HCT116 (cell line): Measurements from ENCODE around the gene DRAM1. TPM values are rescaled to one million over a fixed set of nuclear protein-coding genes. Genes with fewer than 3 reads are reported as not detected.

Experiments used
- ATAC-seq: fragments of 200-7000 bp; cut with Tn5 transposase; 2 replicates; pipeline ENCODE4 v1.9.1; 2020; ENCODE audit warnings: mild to moderate bottlenecking, moderate library complexity
- BruUV-seq: library from RNA; stranded (reverse); fragments of 400-500 nt; replicated peaks from 2 replicates; lab custom pipeline; 2021; lab: Mats Ljungman, UMichigan
- CTCF ChIA-PET: fragments of 300-600 bp; sonication (Branson Sonifier 250); formaldehyde crosslinking; loops from one replicate; lab custom pipeline; 2021; ENCODE audit warnings: antibody characterized with exemption; lab: Charles Lee
- POLR2A ChIA-PET: fragments of 300-600, 350-600 bp; sonication (Branson Sonifier 250); formaldehyde crosslinking; loops from one replicate; lab custom pipeline; 2021; ENCODE audit warnings: antibody characterized with exemption; lab: Charles Lee
- RAD21 ChIA-PET, 2 experiments: fragments of 300-600 bp; sonication (Branson Sonifier 250); formaldehyde crosslinking; loops; one replicate each; lab custom pipeline; 2023; ENCODE audit warnings: low total read pairs in 2 of 2; ENCODE audit not compliant: uncharacterized antibody in 2 of 2, unreplicated experiment in 2 of 2, low non-redundant PET in 1 of 2; lab: Charles Lee
- DNase-seq: peaks from one replicate; pipeline ENCODE4 v3.0.0-alpha.2; 2010; ENCODE audit warnings: low read depth, low spot score
- H2AFZ ChIP-seq: fragments of 200-600 bp; shearing (Covaris generic), sonication (generic); 2 replicates; pipeline ENCODE4 v1.6.1; 2017; ENCODE audit warnings: low read depth, mixed run types, mixed read lengths, antibody characterized with exemption, low read length; ENCODE audit not compliant: poor library complexity, severe bottlenecking
- H3K27ac ChIP-seq: 2 replicates; pipeline ENCODE4 v1.5.1; 2012; ENCODE audit warnings: low read depth, low read length
- H3K27me3 ChIP-seq: fragments of 200-600 bp; sonication (generic); 2 replicates; pipeline ENCODE4 v1.6.1; 2016; ENCODE audit warnings: mixed run types, low read length, mixed read lengths; ENCODE audit not compliant: insufficient read depth
- H3K36me3 ChIP-seq, 2 experiments: fragments of 200-500 bp in 1 of 2; fragments of 200-600 bp in 1 of 2; sonication (Bioruptor generic) in 1 of 2; sonication (generic) in 1 of 2; 2 replicates each; pipeline versions ENCODE4 v1.5.1 to v1.6.1; 2014 to 2016; ENCODE audit warnings: low read length in 2 of 2, inconsistent platforms in 1 of 2, mixed read lengths in 1 of 2, mixed run types in 1 of 2; ENCODE audit not compliant: insufficient read depth in 2 of 2, control insufficient read depth in 1 of 2
- H3K4me1 ChIP-seq, 2 experiments: fragments of 200-600 bp in 1 of 2; sonication (generic) in 1 of 2; 2 replicates each; pipeline versions ENCODE4 v1.5.1 to v1.6.1; 2012 to 2017; ENCODE audit warnings: low read length in 2 of 2, inconsistent platforms in 1 of 2, mild to moderate bottlenecking in 1 of 2, mixed read lengths in 1 of 2, mixed run types in 1 of 2, moderate library complexity in 1 of 2; ENCODE audit not compliant: insufficient read depth in 2 of 2, control insufficient read depth in 1 of 2
- H3K4me2 ChIP-seq: fragments of 200-600 bp; sonication (generic); 2 replicates; pipeline ENCODE4 v1.6.1; 2017; ENCODE audit warnings: mixed run types, low read length, mixed read lengths
- H3K4me3 ChIP-seq, 2 experiments: fragments of 200-600 bp in 1 of 2; sonication (generic) in 1 of 2; replicated peaks in 1 of 2; 2 replicates each; pipeline ENCODE4 v1.5.1; 2011 to 2016; ENCODE audit warnings: low read length in 2 of 2, control low read depth in 1 of 2, low read depth in 1 of 2, mild to moderate bottlenecking in 1 of 2, mixed read lengths in 1 of 2, mixed run types in 1 of 2
- H3K79me2 ChIP-seq: fragments of 200-600 bp; sonication (generic); 2 replicates; pipeline ENCODE4 v1.6.1; 2017; ENCODE audit warnings: mild to moderate bottlenecking, mixed run types, low read length, moderate library complexity, mixed read lengths; ENCODE audit not compliant: insufficient read depth
- H3K9ac ChIP-seq: fragments of 200-600 bp; sonication (generic); 2 replicates; pipeline ENCODE4 v1.6.1; 2016; ENCODE audit warnings: low read length, mixed read lengths
- H3K9me2 ChIP-seq: fragments of 200-600 bp; sonication (generic), shearing (Covaris generic); 2 replicates; pipeline ENCODE4 v1.6.1; 2017; ENCODE audit warnings: mixed run types, mild to moderate bottlenecking, moderate library complexity; ENCODE audit not compliant: insufficient read depth
- H3K9me3 ChIP-seq, 2 experiments: fragments of 200-500 bp in 1 of 2; fragments of 200-600 bp in 1 of 2; sonication (Bioruptor generic) in 1 of 2; sonication (generic) in 1 of 2; 2 replicates each; pipeline ENCODE4 v1.6.1; 2014 to 2017; ENCODE audit warnings: low read length in 2 of 2, mixed read lengths in 2 of 2, inconsistent platforms in 1 of 2, low read depth in 1 of 2, mild to moderate bottlenecking in 1 of 2, mixed run types in 1 of 2, moderate library complexity in 1 of 2; ENCODE audit not compliant: control insufficient read depth in 1 of 2, insufficient read depth in 1 of 2
- H4K20me1 ChIP-seq: fragments of 200-600 bp; sonication (generic), shearing (Covaris generic); 2 replicates; pipeline ENCODE4 v1.6.1; 2017; ENCODE audit warnings: mixed run types, mild to moderate bottlenecking, moderate library complexity; ENCODE audit not compliant: insufficient read depth
- CTCF ChIP-seq, 3 experiments: fragments of 200-600 bp in 1 of 3; sonication (generic) in 1 of 3; IDR thresholded peaks in 2 of 3; conservative IDR thresholded peaks in 1 of 3; 2 replicates each; pipeline ENCODE4 v1.5.1; 2012 to 2017; ENCODE audit warnings: low read depth in 2 of 3, low read length in 2 of 3, antibody characterized with exemption in 1 of 3, borderline replicate concordance in 1 of 3, control low read depth in 1 of 3, mild to moderate bottlenecking in 1 of 3, mixed read lengths in 1 of 3, mixed run types in 1 of 3, moderate library complexity in 1 of 3; ENCODE audit not compliant: insufficient read depth in 1 of 3
- EGR1 ChIP-seq: IDR thresholded peaks from 2 replicates; pipeline ENCODE4 v1.6.1; 2012; ENCODE audit warnings: low read depth
- EZH2 ChIP-seq: fragments of 200-600 bp; sonication (generic); IDR thresholded peaks from 2 replicates; pipeline ENCODE4 v1.6.1; 2017; ENCODE audit warnings: antibody characterized with exemption, mixed run types
- FOSL1 ChIP-seq: IDR thresholded peaks from 2 replicates; pipeline ENCODE4 v1.6.1; 2012; ENCODE audit warnings: low read depth
- POLR2A ChIP-seq: IDR thresholded peaks from 2 replicates; pipeline ENCODE4 v1.7.0; 2011; ENCODE audit warnings: borderline replicate concordance; ENCODE audit not compliant: insufficient read depth, insufficient read length; ENCODE audit errors: extremely low read depth
- RAD21 ChIP-seq: IDR thresholded peaks from 2 replicates; pipeline ENCODE4 v1.6.1; 2012; ENCODE audit warnings: low read depth, mild to moderate bottlenecking
- SP1 ChIP-seq: IDR thresholded peaks from 2 replicates; pipeline ENCODE4 v1.6.1; 2012; ENCODE audit warnings: low read depth
- YY1 ChIP-seq: IDR thresholded peaks from 2 replicates; pipeline ENCODE4 v1.6.1; 2011; ENCODE audit warnings: low read length, low read depth, moderate library complexity, mild to moderate bottlenecking; ENCODE audit not compliant: insufficient replicate concordance; ENCODE audit errors: extremely low read depth
- ZFX ChIP-seq: fragments of 450-650 bp; IDR thresholded peaks from 2 replicates; pipeline ENCODE4 v1.6.1; 2017
- ZNF274 ChIP-seq: fragments of 200-500 bp; sonication (Bioruptor generic); IDR thresholded peaks from 2 replicates; pipeline ENCODE4 v1.6.1; 2014; ENCODE audit warnings: mild to moderate bottlenecking, low read depth, low read length, inconsistent platforms
- intact Hi-C: fragments of 100-400 bp; cut with micrococcal nuclease; formaldehyde crosslinking; loops from 2 replicates; pipeline ENCODE4 v1.10.0; 2022
- total RNA-seq: library from RNA; stranded (reverse); gene quantifications from one replicate; pipeline ENCODE4 v1.2.1, GENCODE V29; 2021; ENCODE audit not compliant: unreplicated experiment
- TF ChIP-seq, protein P1 (sequence below): IDR thresholded peaks from 2 replicates; pipeline ENCODE4 v1.6.1; 2012

The DRAM1 gene
- total RNA-seq, 1 experiment from 2014 or later, result 20.3 TPM

DNA sequence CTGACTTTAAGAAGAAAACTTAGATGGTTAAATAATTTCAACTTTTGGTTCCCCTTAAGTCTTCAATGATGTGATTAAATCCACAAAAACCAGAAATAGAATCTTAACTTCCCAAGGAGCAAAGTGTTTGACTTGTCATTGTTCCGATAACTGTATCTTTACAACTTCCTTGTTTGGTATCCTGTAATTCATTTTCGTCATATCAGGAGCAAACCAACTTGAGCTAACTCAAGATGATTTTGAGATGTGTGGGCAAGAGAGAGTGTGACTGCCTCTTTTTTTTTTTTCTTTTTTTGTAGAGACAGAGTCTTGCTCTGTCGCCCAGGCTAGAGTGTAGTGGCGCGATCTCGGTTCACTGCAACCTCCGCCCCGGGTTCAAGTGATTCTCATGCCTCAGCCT lies 25.3 kb downstream of the DRAM1 start (continued):
- no peak for TF ChIP-seq SP1

- H3K4me1 ChIP-seq, result peaks cover 5 to 10% of the 10 kb centered on the region in 2 experiments; a peak in 3 of 4 replicates
- POLR2A ChIA-PET, result no interaction called here
- H3K4me3 ChIP-seq, result no peak overlapping the region
- no peak for ATAC-seq
- DNase-seq, result no peak
- RAD21 ChIA-PET, result no interaction called here
- H3K27me3 ChIP-seq, result no peaks in the 10 kb centered on the region
- H4K20me1 ChIP-seq, result no peaks in the 10 kb centered on the region
- H3K79me2 ChIP-seq, result no peaks in the 10 kb centered on the region
- no peak overlapping the region for H3K4me2 ChIP-seq
- H3K9ac ChIP-seq, result no peak overlapping the region
- H3K27ac ChIP-seq, result no peak overlapping the region
- no peaks in the 10 kb centered on the region for H3K9me3 ChIP-seq
- BruUV-seq, result no TSS peak
- intact Hi-C loops, result no loop called here
- no peaks in the 10 kb centered on the region for H3K9me2 ChIP-seq
- H3K36me3 ChIP-seq, result no peaks in the 10 kb centered on the region
- TF ChIP-seq SP1 (no peak), YY1 (no peak), FOSL1 (no peak), ZNF274 (no peak), RAD21 (no peak), CTCF (IDR thresholded peaks at IDR 0.05 in 2 of 3, conservative IDR thresholded peaks at IDR 0.05 in 1 of 3; ENCODE audit: borderline replicate concordance in 1 of 3, insufficient read depth in 1 of 3, low read depth in 2 of 3, low read length in 2 of 3) (no peak), POLR2A (no peak), EZH2 (no peak), ZFX (no peak), EGR1 (no peak)
- TF ChIP-seq, protein P1, sequence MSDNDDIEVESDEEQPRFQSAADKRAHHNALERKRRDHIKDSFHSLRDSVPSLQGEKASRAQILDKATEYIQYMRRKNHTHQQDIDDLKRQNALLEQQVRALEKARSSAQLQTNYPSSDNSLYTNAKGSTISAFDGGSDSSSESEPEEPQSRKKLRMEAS, result no peak
- H2AFZ ChIP-seq, result no peak overlapping the region
- CTCF ChIA-PET, result interaction anchor here (1.0 kb wide), 1 partner anchor 12 kb away, joined by 3 read pairs; no protein-coding TSS in a partner anchor
Measured at GRCh38 chr12:101906226-101906625, 28.8 kb downstream of the DRAM1 start.
